HepG2 (cell line): ENCODE results near the gene HAPLN2. TPM values are rescaled to one million over a fixed set of nuclear protein-coding genes. Genes with fewer than 3 reads are reported as not detected.

Source experiments
- ARNT2 ChIP-seq: sonication (generic); formaldehyde crosslinking; IDR thresholded peaks from 2 replicates; pipeline ENCODE4 v1.8.0; 2022; ENCODE audit warnings: mild to moderate bottlenecking, low read depth, missing genetic modification reagents, moderate library complexity
- FOSL1 ChIP-seq: sonication (generic); formaldehyde crosslinking; IDR thresholded peaks from 2 replicates; pipeline ENCODE4 v1.9.0; 2021; ENCODE audit warnings: missing genetic modification reagents, borderline replicate concordance
- GZF1 ChIP-seq: sonication (generic); formaldehyde crosslinking; IDR thresholded peaks from 2 replicates; pipeline ENCODE4 v1.5.1; 2020; ENCODE audit warnings: mild to moderate bottlenecking, missing genetic modification reagents
- HNF4G ChIP-seq, 2 experiments: sonication (generic) in 1 of 2; formaldehyde crosslinking in 1 of 2; IDR thresholded peaks; 2 replicates each; pipeline versions ENCODE4 v1.4.0 to v1.6.1; 2011 to 2020; ENCODE audit warnings: borderline replicate concordance in 2 of 2, low read depth in 2 of 2, mild to moderate bottlenecking in 2 of 2, low read length in 1 of 2, missing genetic modification reagents in 1 of 2, moderate library complexity in 1 of 2
- IKZF1 ChIP-seq: fragments of 450-650 bp; IDR thresholded peaks from 2 replicates; pipeline ENCODE4 v1.7.1; 2016
- MEIS2 ChIP-seq: sonication (generic); formaldehyde crosslinking; IDR thresholded peaks from 2 replicates; pipeline ENCODE4 v1.9.0; 2021; ENCODE audit warnings: mild to moderate bottlenecking, missing genetic modification reagents
- SNAPC2 ChIP-seq: sonication (generic); formaldehyde crosslinking; IDR thresholded peaks from 2 replicates; pipeline ENCODE4 v1.8.1; 2022; ENCODE audit warnings: mild to moderate bottlenecking, missing genetic modification reagents
- ZFAT ChIP-seq: sonication (generic); formaldehyde crosslinking; conservative IDR thresholded peaks from 2 replicates; pipeline ENCODE4 v1.8.1; 2023; ENCODE audit warnings: missing genetic modification reagents, inconsistent platforms
- ZMYM2 ChIP-seq: sonication (generic); formaldehyde crosslinking; IDR thresholded peaks from 2 replicates; pipeline ENCODE4 v1.8.0; 2022; ENCODE audit warnings: mild to moderate bottlenecking, missing genetic modification reagents
- polyA plus RNA-seq, 8 experiments: library from polyadenylated mRNA; depleted of rRNA in 3 of 8; stranded (reverse) in 7 of 8; unstranded in 1 of 8; fragments of >200 nt; fragmentation: Illumina TruSeq in 4 of 8; extraction: Trizol in 4 of 8; gene quantifications; 2 replicates each; pipeline versions ENCODE4 v1.2.1 to v1.2.3, GENCODE V29; 2011 to 2016; ENCODE audit warnings: low read depth in 4 of 8, missing spikeins in 1 of 8, mixed read lengths in 1 of 8; ENCODE audit not compliant: insufficient read depth in 1 of 8
- total RNA-seq, 5 experiments: library from RNA; depleted of rRNA; stranded (reverse); fragments of >200 nt; fragmentation: Illumina TruSeq; extraction: Trizol; gene quantifications; 2 replicates each; pipeline ENCODE4 v1.2.3, GENCODE V29; 2016; ENCODE audit warnings: low read depth in 1 of 5
- TF ChIP-seq, protein P1 (sequence below): sonication (generic); formaldehyde crosslinking; IDR thresholded peaks from 2 replicates; pipeline ENCODE4 v1.4.0; 2020; ENCODE audit warnings: missing genetic modification reagents
- TF ChIP-seq, protein P2 (sequence below): sonication (generic); formaldehyde crosslinking; IDR thresholded peaks from 2 replicates; pipeline ENCODE4 v1.4.0; 2020; ENCODE audit warnings: mild to moderate bottlenecking, missing genetic modification reagents, borderline replicate concordance
- TF ChIP-seq, protein P3 (sequence below), 2 experiments: sonication (generic) in 1 of 2; formaldehyde crosslinking in 1 of 2; IDR thresholded peaks; 2 replicates each; pipeline versions ENCODE4 v1.5.1 to v1.6.1; 2011 to 2020; ENCODE audit warnings: borderline replicate concordance in 1 of 2, low read depth in 1 of 2, low read length in 1 of 2, mild to moderate bottlenecking in 1 of 2, missing genetic modification reagents in 1 of 2, moderate library complexity in 1 of 2
- TF ChIP-seq, protein P4 (sequence below): sonication (generic); formaldehyde crosslinking; IDR thresholded peaks from 2 replicates; pipeline ENCODE4 v1.8.1; 2023; ENCODE audit warnings: mild to moderate bottlenecking, moderate library complexity, missing genetic modification reagents
- TF ChIP-seq, protein P5 (sequence below): sonication (generic); formaldehyde crosslinking; IDR thresholded peaks from 2 replicates; pipeline ENCODE4 v1.5.1; 2020; ENCODE audit warnings: mild to moderate bottlenecking, missing genetic modification reagents, moderate library complexity

HAPLN2 gene
- total and polyA plus RNA-seq, 2 of the 13 experiments (the other 11 are each of a cell fraction or from before 2014, with no cell fraction given), result not detected

DNA sequence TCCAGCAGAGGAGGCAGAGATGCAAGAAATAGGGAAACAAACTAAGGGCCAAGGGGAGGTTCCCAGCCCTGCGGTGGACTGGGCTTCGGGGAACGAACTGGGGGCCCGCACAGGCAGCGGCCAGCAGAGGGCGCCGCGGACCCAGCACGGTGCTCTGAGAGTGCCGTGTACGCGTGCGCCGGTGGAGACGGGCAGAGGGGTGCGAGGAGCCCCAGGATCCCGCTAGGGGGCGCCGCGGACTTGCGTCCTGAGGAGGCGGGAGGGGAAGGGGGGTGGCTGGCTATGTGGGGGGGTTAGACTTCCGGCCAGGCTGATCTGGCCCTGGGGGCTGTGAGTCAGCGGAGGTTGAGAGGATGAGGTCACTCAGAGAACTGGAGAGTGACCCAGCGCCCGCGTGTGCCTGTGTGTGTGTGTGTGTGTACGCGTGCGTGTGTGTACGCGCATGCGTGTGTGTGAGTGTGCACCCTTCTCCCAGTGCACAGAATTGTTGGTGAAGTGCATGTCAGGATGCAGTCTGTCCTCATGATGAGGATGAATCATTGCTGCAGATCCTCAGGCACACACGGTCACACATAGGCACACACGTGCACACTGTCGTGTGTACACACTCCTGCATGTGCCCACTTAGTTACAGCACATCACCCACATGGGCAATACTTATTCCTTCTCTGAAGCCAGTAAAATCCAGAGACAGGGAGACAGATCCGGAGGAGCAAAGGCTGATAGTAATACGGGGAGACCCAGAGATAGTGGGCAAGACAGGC lies 41.0 kb downstream of the HAPLN2 start (continued):
- TF ChIP-seq, protein P1, sequence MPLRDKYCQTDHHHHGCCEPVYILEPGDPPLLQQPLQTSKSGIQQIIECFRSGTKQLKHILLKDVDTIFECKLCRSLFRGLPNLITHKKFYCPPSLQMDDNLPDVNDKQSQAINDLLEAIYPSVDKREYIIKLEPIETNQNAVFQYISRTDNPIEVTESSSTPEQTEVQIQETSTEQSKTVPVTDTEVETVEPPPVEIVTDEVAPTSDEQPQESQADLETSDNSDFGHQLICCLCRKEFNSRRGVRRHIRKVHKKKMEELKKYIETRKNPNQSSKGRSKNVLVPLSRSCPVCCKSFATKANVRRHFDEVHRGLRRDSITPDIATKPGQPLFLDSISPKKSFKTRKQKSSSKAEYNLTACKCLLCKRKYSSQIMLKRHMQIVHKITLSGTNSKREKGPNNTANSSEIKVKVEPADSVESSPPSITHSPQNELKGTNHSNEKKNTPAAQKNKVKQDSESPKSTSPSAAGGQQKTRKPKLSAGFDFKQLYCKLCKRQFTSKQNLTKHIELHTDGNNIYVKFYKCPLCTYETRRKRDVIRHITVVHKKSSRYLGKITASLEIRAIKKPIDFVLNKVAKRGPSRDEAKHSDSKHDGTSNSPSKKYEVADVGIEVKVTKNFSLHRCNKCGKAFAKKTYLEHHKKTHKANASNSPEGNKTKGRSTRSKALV (CRISPR knock-in tag), result no peak
- TF ChIP-seq GZF1 (CRISPR knock-in tag) (0 out of 2 replicates have a peak, but pooled peaks have one; percentile 30), FOSL1 (CRISPR knock-in tag) (no peak; the same call in 1 of the 2 replicates), SNAPC2 (no peak), HNF4G (IDR thresholded peaks at IDR 0.05; ENCODE audit: borderline replicate concordance, low read depth, low read length) (peak; percentile 6; the same call in 1 of the 2 replicates), HNF4G (CRISPR knock-in tag; IDR thresholded peaks at IDR 0.05; ENCODE audit: borderline replicate concordance, low read depth) (no peak), ARNT2 (CRISPR knock-in tag) (peak; percentile 62; the same call in 1 of the 2 replicates), MEIS2 (no peak; the same call in 1 of the 2 replicates), ZMYM2 (CRISPR knock-in tag) (peak; percentile 84; the same call in 1 of the 2 replicates), IKZF1 (no peak), ZFAT (CRISPR knock-in tag) (no peak)
- TF ChIP-seq, protein P2, sequence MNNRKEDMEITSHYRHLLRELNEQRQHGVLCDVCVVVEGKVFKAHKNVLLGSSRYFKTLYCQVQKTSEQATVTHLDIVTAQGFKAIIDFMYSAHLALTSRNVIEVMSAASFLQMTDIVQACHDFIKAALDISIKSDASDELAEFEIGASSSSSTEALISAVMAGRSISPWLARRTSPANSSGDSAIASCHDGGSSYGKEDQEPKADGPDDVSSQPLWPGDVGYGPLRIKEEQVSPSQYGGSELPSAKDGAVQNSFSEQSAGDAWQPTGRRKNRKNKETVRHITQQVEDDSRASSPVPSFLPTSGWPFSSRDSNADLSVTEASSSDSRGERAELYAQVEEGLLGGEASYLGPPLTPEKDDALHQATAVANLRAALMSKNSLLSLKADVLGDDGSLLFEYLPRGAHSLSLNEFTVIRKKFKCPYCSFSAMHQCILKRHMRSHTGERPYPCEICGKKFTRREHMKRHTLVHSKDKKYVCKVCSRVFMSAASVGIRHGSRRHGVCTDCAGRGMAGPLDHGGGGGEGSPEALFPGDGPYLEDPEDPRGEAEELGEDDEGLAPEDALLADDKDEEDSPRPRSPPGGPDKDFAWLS (CRISPR knock-in tag), result no peak
- TF ChIP-seq, protein P3, sequence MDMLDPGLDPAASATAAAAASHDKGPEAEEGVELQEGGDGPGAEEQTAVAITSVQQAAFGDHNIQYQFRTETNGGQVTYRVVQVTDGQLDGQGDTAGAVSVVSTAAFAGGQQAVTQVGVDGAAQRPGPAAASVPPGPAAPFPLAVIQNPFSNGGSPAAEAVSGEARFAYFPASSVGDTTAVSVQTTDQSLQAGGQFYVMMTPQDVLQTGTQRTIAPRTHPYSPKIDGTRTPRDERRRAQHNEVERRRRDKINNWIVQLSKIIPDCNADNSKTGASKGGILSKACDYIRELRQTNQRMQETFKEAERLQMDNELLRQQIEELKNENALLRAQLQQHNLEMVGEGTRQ (IDR thresholded peaks at IDR 0.05; ENCODE audit: low read depth, low read length), result 0 out of 2 replicates have a peak, but pooled peaks have one; percentile 27
- TF ChIP-seq, protein P3 (CRISPR knock-in tag; IDR thresholded peaks at IDR 0.05; ENCODE audit: borderline replicate concordance), result no peak
- TF ChIP-seq, protein P4, sequence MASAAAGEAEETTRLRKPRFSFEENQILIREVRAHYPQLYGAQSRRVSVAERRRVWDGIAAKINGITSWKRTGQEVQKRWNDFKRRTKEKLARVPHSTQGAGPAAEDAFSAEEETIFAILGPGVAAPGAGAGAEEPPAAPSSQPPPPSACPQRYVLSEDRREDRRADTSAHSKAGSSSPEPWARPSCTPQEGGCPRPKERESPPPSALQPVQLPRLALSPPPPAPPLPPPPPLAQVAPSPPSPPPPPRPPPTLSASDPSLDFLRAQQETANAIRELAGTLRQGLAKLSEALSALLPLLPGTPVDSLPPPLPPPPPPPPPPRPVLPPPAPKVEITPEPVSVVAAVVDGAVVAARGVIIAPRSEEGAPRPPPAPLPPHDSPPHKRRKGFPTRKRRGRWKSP (CRISPR knock-in tag), result 0 out of 2 replicates have a peak, but pooled peaks have one; percentile 8
- TF ChIP-seq, protein P5, sequence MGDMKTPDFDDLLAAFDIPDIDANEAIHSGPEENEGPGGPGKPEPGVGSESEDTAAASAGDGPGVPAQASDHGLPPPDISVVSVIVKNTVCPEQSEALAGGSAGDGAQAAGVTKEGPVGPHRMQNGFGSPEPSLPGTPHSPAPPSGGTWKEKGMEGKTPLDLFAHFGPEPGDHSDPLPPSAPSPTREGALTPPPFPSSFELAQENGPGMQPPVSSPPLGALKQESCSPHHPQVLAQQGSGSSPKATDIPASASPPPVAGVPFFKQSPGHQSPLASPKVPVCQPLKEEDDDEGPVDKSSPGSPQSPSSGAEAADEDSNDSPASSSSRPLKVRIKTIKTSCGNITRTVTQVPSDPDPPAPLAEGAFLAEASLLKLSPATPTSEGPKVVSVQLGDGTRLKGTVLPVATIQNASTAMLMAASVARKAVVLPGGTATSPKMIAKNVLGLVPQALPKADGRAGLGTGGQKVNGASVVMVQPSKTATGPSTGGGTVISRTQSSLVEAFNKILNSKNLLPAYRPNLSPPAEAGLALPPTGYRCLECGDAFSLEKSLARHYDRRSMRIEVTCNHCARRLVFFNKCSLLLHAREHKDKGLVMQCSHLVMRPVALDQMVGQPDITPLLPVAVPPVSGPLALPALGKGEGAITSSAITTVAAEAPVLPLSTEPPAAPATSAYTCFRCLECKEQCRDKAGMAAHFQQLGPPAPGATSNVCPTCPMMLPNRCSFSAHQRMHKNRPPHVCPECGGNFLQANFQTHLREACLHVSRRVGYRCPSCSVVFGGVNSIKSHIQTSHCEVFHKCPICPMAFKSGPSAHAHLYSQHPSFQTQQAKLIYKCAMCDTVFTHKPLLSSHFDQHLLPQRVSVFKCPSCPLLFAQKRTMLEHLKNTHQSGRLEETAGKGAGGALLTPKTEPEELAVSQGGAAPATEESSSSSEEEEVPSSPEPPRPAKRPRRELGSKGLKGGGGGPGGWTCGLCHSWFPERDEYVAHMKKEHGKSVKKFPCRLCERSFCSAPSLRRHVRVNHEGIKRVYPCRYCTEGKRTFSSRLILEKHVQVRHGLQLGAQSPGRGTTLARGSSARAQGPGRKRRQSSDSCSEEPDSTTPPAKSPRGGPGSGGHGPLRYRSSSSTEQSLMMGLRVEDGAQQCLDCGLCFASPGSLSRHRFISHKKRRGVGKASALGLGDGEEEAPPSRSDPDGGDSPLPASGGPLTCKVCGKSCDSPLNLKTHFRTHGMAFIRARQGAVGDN (CRISPR knock-in tag), result peak; percentile 91
